Adipose tissue (tissue), 3 donors: ENCODE results near the gene EME1. TPM values are rescaled to one million over a fixed set of nuclear protein-coding genes. Genes with fewer than 3 reads are reported as not detected.

Experiments used
- H3K27ac ChIP-seq: one replicate; pipeline ENCODE4 v1.5.1; 2013; ENCODE audit warnings: low read depth, low read length
- WGBS, 3 donors: extraction: QIAGEN DNeasy Blood & Tissue Kit; methylation state at CpG; one replicate each; pipeline ENCODE4 v1.1.7; 2013; 5-methylcytosine and 5-hydroxymethylcytosine counted together
- polyA plus RNA-seq, 3 donors: library from polyadenylated mRNA; stranded (reverse); fragments of 200-250 nt; gene quantifications; one replicate each; pipeline ENCODE4 v1.2.3, GENCODE V29; 2013
- donor health status: healthy with polysubstance abuse.
- donor health status: Bipolar disorder and iron deficiency.
- donor health status: healthy.

Gene EME1
- polyA plus RNA-seq, 3 donors, result 0.16 to 0.25 (median 0.22) TPM

DNA sequence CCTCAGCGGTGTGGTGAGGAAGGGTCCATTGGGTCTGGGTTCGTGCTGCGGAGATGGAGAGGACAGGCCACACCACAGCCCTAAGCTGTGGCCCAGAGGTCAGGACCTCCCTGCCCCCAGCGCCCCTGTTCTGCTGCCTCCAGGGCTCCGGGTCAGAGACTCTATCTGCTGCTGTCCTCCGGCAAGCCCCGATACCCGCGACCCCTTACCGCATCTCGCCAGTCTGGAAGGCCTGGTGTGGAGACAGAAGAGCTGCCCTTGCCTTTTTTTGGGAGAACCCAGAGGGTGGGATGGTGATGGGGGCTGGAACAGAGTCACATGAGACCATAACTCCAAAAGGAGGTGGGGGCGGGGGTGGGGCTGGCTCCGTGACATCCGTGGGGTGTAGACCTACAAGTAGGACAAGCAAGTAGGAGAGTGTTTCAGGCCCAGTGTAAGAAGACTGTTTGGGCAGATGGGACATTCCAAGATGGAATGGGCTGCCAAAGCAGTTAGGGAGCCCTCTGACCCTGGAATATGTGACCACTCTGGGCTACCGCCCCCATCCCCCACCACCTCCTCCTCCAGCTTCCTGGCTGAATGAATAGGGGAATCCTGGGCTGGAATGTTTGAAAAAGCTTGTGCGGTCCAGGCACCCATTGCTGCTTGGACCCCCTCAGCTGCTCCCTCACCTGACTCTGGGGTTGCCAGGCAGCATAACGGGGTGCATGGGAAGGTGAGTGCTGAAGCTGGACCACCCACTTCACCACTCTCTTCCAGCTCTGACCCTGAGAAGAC is 25.7 kb upstream of the EME1 start:
- WGBS, 3 donors, result 39 to 45% (median 41%) methylated on average over 17 of the region's 17 CpGs
- no peak overlapping the region for H3K27ac ChIP-seq

DNA sequence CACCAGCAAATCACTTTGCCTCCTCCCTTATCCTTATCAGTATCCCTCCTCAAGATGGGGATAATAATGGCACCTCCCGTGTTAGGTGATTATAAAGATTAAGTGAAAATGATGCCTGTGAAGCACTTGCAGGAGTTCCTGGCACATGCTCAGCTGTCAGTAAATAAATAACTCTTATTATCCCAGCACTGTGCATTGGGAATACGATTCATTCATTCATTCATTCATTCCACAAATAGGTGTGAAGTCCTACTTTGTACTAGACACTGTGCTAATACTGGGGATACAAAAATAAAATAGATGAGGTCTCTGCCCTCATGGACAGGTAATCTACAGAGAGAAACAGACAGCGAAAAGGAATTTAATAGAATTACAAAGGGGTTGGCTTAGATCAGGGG is 25.1 kb upstream of the EME1 start:
- H3K27ac ChIP-seq, result no peak overlapping the region
- WGBS, 3 donors, result 52 to 83% (median 72%) methylated on average over 3 of the region's 3 CpGs

DNA sequence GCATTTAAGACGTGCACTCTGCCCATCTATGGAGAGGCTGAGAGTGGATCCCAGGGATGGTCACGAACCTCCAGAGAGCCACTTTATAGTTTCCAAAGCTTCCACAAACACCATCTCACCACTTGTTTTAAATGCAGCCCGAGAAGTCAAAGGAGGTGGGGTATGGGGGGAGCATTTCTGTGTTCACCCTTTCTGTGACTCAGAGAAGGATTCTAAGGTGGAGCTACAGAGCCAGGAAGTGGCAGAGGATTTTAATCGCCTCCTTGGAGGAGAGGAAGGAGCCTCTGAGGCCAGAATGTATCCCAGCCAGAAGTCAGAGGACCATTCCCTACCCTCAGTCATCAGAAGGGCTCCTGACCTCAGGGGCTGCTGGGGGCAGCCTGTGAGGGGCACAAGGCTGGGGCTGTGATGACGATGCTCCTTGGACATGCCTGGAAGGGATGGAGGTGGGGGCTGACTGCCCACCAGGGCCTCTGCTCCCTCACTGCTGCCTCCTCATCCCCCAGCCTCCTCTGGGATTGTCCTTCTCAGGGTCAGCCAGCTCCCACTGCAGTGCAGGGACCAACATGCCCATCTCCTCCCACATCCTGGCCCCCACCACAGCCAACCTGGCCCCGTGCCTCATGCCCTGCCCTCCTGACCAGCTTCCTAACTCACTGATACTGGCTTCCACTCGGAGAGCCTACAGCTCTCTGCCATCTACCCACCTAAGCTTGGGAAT is 24.3 kb upstream of the EME1 start:
- H3K27ac ChIP-seq, result no peak overlapping the region
- WGBS, 3 donors, result 69 to 84% (median 71%) methylated on average over 7 of the region's 7 CpGs

DNA sequence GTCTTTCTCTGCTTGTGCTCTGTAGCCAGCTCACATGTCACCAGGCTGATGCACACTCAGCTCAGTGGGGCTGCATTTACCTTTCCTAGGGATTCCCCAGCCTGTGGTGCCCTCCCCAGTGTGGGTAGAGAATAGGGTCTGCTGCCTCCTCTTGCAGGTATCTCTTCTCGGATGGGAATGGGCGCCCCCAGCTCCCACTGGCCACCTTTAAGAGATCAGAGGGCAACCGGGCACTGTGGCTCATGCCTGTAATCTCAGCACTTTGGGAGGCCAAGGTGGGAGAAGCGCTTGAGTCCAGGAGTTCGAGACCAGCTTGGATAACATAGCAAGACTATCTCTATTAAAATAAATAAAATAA is 23.8 kb upstream of the EME1 start:
- H3K27ac ChIP-seq, result no peak overlapping the region
- 90 to 96% (median 95%) methylated on average over 5 of the region's 5 CpGs for WGBS, 3 donors

DNA sequence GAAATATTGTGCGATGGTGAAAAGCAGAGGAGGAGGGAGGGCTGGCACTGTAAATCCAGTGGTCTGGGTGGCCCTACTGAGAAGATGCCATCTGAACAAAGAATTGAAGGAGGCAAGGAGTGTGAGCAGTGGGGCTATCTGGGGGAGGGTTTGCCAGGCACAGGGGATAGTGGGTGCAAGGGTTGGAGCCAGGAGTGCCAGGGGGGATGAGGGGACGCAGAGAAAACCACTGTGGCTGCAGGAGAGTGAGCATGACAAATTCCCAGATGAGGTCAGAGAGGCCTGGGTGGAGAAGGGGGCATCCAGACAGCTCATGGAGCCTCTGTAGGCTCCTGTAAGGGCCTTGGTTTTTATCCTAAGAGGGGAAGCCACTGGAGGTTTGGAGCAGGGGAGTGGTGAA is 22.3 kb upstream of the EME1 start:
- no peak overlapping the region for H3K27ac ChIP-seq
- WGBS, 3 donors, result 86 to 100% (median 94%) methylated on average over 2 of the region's 2 CpGs

DNA sequence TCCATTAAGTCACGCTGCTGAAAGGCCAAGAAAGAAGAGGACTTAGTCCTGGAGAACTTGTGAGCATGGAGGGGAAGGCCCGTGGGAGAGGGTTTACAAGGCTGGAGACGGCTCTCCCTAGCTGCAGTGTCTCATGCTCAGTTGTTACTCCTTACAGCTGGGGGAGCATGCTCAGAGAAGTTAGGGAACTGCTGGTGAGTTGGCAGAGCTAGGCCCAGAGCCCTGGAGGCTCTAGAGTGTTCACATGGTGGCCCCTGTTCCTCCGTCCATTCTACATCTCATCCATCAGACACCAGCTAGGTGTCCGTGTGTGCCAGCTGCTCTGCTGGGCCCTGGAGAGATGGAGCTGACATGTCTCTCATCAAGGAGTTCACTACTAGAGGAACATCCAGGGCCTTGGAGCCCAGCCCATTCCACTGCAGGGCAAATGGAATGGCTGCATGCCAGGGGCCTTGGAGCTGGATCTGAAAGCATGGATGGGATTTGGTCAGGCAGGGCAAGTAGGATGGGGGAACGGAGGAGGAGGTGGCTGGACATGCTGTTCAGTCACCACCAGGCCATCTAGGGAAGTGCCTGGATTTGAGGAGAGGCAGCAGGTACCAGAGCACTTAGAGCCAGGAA is 20.8 kb upstream of the EME1 start:
- H3K27ac ChIP-seq, result no peak overlapping the region
- WGBS, 3 donors, result 67 to 79% (median 72%) methylated on average over 6 of the region's 6 CpGs

DNA sequence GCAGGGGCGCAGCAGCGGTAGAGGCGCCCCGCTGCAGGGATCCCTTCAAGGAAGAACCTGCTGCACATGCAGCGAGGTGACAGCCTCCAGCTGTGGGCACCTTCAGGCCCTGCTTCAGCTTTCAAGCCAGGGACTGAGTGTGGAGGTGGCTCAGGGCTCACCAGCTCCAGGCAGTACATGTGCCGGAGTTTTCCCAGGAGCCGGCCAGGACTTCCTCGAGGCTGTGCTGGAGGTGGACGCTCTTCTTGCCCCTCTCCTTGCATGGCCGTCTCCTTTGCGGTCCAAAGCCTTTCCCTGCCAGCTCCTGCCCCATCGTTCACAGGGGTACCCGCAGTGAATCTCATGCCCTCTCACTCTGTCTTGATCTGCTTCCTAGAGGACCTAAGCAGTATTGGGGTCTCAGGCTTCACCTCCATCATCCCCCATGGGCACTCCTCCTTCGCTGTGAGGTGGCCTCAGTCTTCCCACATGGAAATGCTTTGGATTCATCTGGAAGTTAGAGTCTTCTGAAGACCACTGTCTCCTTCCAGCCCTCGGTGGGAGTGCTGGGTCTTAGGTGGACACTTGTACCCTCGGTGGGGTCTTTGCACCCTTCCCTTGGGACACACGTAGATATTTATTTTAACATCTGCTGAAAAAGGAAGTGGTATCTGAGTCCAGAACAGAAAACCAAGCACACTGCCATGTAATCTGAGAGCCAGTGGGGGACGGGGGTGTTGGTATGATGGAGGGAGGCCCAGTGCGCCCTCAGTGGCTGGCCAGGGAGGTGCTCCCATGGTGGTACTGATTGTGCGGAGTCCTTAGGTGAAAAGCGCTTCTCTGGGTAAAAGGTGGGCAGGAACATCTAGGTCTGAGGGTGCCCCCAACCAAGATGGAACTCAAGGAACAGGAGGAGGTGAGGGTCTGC is 20.1 kb upstream of the EME1 start:
- 88 to 92% (median 92%) methylated on average over 21 of the region's 21 CpGs for WGBS, 3 donors
- no peak overlapping the region for H3K27ac ChIP-seq

DNA sequence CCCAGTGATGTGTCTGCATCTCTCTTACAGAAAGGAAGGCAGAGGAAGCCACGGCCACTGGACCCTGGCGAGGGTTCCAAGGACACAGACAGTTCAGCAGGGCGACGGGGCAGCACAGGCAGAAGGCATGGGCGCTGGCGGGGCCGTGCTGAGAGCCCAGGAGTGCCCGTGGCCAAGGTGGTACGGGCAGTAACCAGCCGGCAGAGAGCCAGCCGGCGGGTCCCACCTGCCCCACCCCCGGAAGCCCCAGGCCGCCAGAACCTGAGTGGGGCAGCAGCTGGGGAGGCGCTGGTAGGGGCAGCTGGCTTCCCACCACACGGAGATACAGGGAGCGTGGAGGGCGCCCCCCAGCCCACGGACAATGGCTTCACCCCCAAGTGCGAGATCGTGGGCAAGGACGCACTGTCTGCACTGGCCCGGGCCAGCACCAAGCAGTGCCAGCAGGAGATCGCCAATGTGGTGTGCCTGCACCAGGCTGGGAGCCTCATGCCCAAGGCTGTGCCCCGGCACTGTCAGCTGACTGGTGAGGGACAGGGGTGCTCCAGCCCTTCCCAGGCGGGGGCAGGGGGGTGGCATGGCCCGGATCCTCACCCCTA is 19.3 kb upstream of the EME1 start:
- H3K27ac ChIP-seq, result no peak overlapping the region
- 90 to 96% (median 92%) methylated on average over 26 to 27 of the region's 27 CpGs for WGBS, 3 donors

DNA sequence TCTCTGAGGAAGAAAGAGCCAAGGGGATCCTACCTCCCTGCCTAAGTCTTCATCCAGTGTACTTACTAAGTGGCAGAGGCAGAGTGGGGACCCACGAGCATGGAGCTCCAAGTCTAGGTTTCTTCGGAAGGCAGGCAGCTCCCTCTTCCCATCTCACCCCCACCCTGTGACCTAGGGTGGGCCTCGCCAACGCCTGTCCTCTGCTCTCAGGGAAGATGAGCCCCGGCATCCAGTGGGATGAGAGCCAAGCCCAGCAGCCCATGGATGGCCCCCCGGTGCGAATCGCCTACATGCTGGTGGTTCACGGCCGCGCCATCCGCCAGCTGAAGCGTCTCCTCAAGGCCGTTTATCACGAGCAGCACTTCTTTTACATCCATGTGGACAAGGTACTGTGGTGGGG is 18.8 kb upstream of the EME1 start:
- WGBS, 3 donors, result 90 to 96% (median 92%) methylated on average over 15 of the region's 15 CpGs
- no peak overlapping the region for H3K27ac ChIP-seq

DNA sequence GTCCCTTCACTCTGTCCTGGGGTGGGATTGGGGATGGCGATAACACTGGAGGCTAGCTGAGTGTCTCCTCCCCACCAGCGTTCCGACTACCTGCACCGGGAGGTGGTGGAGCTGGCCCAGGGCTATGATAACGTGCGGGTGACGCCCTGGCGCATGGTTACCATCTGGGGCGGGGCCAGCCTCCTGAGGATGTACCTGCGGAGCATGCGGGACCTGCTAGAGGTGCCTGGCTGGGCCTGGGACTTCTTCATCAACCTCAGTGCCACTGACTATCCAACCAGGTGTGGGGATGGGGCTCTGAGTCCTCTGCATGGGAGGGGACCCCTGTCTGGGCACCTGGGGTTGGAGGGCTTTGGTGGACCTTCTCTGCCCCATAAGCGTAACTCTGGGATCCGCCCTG is 18.3 kb upstream of the EME1 start:
- H3K27ac ChIP-seq, result no peak overlapping the region
- 83 to 96% (median 94%) methylated on average over 13 of the region's 13 CpGs for WGBS, 3 donors

DNA sequence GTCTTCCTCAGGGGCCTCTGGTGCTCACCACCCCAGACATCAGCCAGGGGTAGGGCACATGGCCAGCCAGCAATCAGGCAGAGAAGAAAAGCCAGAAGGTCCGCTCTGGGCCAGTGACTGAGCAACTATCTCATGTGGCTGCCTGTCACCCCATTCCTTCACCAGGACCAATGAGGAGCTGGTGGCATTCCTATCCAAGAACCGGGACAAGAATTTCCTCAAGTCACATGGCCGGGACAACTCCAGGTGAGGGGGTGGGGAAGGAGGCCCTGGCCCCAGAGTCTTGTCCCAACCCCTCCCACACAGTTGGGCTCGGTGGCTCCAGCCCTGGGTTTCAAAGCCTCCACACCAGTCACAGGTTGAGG is 17.7 kb upstream of the EME1 start:
- H3K27ac ChIP-seq, result no peak overlapping the region
- 84 to 90% (median 89%) methylated on average over 4 of the region's 4 CpGs for WGBS, 3 donors

DNA sequence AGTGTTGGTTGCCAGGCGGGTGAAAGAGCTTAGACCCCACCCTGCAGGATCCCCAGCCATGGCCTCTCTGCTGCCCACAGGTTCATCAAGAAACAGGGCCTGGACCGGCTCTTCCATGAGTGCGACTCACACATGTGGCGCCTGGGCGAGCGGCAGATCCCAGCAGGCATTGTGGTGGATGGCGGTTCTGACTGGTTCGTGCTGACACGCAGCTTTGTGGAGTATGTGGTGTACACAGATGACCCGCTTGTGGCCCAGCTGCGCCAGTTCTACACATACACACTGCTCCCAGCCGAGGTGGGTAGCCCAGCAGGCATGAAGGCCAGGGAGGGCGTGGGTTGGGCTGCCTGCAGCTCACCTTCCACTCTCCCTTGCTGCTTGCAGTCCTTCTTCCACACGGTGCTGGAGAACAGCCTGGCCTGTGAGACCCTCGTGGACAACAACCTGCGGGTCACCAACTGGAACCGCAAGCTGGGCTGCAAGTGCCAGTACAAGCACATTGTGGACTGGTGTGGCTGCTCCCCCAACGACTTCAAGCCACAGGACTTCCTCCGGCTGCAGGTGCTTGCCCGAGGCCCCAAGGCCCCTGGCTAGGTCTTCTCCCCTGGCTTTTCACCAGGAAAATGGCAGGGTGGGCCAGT is 17.2 kb upstream of the EME1 start:
- H3K27ac ChIP-seq, result no peak overlapping the region

DNA sequence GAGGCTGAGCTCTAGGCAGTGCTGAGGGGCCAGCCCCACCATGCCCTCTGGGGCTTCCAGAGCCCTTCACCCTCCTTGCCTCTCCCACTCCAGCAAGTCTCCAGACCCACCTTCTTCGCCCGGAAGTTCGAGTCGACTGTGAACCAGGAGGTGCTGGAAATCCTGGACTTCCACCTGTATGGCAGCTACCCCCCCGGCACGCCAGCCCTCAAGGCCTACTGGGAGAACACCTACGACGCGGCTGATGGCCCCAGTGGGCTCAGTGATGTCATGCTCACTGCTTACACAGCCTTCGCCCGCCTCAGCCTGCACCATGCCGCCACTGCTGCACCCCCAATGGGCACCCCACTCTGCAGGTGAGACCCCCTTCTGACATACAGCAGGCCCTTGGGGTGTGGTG is 16.6 kb upstream of the EME1 start:
- 92 to 94% (median 93%) methylated on average over 12 of the region's 12 CpGs for WGBS, 3 donors
- H3K27ac ChIP-seq, result no peak overlapping the region

More for the DNA sequence above, 17.2 kb upstream of the EME1 start:
- 87 to 91% (median 89%) methylated on average over 20 of the region's 20 CpGs for WGBS, 3 donors

DNA sequence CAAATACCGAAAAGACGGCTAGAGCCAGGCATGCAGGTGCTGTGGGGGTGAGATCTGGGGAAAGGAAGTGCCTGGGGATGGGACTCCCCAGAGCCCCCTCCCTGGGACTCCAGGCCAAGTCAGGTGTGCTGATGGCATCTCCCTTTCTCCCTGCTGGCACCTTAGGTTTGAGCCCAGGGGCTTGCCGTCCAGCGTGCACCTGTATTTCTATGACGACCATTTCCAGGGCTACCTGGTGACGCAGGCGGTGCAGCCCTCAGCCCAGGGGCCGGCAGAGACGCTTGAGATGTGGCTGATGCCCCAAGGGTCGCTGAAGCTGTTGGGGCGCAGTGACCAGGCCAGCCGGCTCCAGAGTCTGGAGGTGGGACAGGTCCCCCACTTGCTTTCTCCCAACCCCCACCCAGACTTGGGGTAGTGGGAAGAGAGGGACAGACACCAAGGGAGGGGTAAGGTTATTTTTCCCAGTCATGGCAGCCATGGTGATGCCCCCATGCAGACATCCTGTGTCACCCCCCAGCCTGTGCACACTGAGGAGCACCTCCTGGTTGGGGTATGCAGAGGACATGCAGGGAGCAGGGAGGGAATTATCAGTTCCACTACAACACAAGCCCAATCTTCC is 16.0 kb upstream of the EME1 start:
- no peak overlapping the region for H3K27ac ChIP-seq
- WGBS, 3 donors, result 90 to 98% (median 96%) methylated on average over 12 of the region's 12 CpGs

DNA sequence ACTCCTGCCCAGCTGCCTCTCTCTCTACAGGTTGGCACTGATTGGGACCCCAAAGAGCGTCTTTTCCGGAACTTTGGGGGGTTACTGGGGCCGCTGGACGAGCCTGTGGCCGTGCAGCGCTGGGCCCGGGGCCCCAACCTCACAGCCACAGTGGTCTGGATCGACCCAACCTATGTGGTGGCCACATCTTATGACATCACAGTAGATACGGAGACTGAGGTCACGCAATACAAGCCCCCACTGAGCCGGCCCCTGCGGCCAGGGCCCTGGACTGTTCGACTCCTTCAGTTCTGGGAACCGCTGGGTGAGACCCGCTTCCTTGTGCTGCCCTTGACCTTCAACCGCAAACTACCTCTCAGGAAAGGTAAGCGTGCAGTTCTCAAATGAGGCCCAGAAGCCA is 14.9 kb upstream of the EME1 start:
- 94 to 96% (median 95%) methylated on average over 17 of the region's 17 CpGs for WGBS, 3 donors
- no peak overlapping the region for H3K27ac ChIP-seq

DNA sequence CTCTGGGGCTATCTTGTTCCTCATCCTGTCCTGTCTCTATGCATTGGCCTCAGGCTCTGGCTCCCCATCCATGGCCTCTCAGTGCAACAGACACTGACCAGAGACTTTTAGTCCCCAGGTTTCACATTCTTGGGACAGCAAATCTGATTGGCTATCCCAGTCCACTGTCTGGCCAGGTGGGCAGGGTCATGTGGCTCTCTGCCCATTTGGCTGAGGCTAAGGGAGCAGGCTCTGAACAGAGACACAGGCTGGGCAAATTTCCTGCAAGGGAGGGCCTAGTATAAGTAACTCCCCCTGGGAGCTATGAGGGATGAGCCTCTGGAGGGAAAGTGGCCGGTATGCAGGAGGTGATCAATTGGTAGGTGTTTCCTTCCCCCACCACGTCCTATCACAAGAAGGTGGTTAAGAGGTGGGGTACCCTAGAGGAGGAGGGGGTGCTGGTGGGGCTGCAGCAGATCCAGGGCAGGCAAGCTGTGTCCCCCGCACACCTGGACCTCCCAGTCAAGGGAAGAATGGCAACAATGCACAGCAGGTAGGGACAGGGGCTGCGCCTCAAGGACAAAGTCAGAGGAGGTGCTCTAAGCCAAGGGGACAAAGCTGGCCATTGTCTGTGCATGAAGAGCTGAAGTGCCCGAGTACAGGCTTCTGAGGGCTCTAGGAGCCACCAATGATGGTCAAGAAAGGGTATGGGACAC is 13.9 kb upstream of the EME1 start:
- no peak overlapping the region for H3K27ac ChIP-seq
- WGBS, 3 donors, result 67 to 82% (median 78%) methylated on average over 5 of the region's 5 CpGs

DNA sequence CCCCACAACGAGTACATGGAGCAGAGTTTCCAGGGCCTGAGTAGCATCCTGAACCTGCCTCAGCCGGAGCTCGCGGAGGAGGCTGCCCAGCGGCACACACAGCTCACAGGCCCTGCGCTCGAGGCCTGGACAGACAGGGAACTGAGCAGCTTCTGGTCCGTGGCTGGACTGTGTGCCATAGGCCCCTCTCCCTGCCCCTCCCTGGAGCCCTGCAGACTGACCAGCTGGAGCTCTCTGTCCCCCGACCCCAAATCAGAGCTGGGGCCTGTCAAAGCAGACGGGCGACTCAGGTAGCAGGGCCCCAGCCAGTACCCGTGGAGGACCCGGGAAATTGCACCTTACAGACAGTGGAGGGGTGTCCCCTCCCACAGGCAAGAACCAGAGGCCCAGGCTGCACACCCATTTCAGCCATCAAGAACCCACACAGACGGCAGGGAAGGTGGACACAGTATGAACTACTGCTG is 13.0 kb upstream of the EME1 start:
- H3K27ac ChIP-seq, result no peak overlapping the region
- WGBS, 3 donors, result 83 to 86% (median 84%) methylated on average over 13 to 14 of the region's 14 CpGs
